GM21529 (cell line): ENCODE measurements around the gene ATP2B2.

Experiments
- ATAC-seq: cut with Tn5 transposase; IDR thresholded peaks from one replicate; pipeline ENCODE4 v1.9.1; 2021; ENCODE audit not compliant: unreplicated experiment

The ATP2B2 gene

GRCh38 chr3:10286133-10286524, 219.3 kb downstream of the ATP2B2 start:
- ATAC-seq = no peak

- ATAC-seq = no peak
Measured at GRCh38 chr3:10285272-10286132, 219.9 kb downstream of the ATP2B2 start.

DNA sequence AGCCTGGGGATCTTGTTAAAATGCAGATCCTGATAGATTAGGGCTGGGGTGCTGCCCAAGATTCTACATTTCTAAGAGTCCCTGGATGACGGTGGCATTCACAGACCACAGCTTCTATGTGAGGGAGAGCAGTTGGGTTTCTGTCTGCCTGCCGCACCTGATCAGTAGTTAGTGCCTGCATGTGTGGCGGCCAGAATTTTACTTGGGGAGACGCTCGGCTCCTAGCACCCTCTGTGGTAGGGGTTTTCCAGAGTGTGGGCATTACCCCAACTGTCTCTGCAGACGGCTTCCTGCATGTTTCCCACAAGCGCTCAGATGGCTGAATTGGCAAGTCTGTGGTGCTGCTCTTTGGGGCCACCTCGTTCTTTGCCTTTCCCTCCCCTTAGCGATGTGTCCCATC, 220.9 kb downstream of the ATP2B2 start:
- ATAC-seq = no peak

GRCh38 chr3:10283638-10284037, 221.7 kb downstream of the ATP2B2 start:
- ATAC-seq = no peak

- no peak for ATAC-seq
Measured at GRCh38 chr3:10281951-10282350, 223.4 kb downstream of the ATP2B2 start.

GRCh38 chr3:10280571-10280970, 224.8 kb downstream of the ATP2B2 start:
- ATAC-seq = no peak

DNA sequence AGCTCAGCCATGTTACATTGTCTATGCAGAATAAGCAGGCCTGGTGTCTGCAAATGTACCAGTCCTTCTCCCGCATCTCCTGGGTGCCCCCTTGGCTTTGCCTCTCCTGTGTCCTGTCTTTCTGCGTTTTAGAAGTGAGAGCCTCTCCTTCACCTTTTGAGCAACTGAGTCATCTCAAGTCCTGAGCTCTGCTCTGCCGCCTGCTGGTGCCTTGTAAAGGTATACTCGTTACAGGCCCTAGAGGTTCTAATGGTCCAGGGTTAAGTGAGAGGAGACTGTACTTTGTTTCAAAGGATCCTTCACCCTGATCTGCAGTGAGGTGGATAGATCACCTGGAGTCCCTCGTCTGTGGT, 225.2 kb downstream of the ATP2B2 start:
- ATAC-seq = no peak

- ATAC-seq = no peak
Measured at GRCh38 chr3:10279384-10280176, 225.8 kb downstream of the ATP2B2 start.

DNA sequence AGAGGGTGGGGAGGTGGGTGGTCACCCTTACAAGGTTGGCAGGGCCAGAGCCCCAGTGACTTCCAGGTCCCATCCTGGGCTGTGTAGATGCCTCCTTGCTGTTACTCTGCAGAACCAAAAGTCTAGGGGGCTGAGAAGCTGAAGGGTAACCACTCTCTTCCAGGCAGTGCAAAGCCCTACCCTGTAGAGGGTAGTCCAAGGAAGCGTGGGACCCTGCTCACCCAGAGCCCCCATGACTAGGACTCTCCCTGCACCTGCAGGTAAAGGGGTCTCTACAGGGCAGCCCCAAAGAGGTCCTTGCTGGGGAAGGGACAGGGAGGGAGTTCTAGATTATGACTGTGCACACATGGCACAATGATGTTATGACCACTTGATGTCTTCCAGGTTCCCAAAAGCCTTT, 226.9 kb downstream of the ATP2B2 start:
- no peak for ATAC-seq

- ATAC-seq = no peak
Measured at GRCh38 chr3:10277115-10277625, 228.2 kb downstream of the ATP2B2 start.

- ATAC-seq = no peak
Measured at GRCh38 chr3:10274601-10275000, 230.8 kb downstream of the ATP2B2 start.
